ENCODE data around the gene NDUFAF3.

- TF ChIP-seq MAX (IDR thresholded peaks at IDR 0.05; ENCODE audit: insufficient read depth, insufficient read length) (no peak), EZH2 (IDR thresholded peaks at IDR 0.05; ENCODE audit: borderline replicate concordance, low read depth, low read length, severe bottlenecking) (no peak), CTCF (IDR thresholded peaks at IDR 0.05; ENCODE audit: extremely low read depth in 1 of 2, insufficient read depth in 1 of 2, low read depth in 1 of 2, low read length in 2 of 2) (no peak), POLR2AphosphoS5 (IDR thresholded peaks at IDR 0.05; ENCODE audit: insufficient read depth, low read depth, low read length) (no peak), POLR2A (IDR thresholded peaks at IDR 0.05; ENCODE audit: low read depth, low read length) (no peak), GATA2 (IDR thresholded peaks at IDR 0.05; ENCODE audit: insufficient read depth, insufficient read length, low read depth, low read length) (no peak), MYC (IDR thresholded peaks at IDR 0.05; ENCODE audit: low read depth, low read length) (no peak), FOS (IDR thresholded peaks at IDR 0.05; ENCODE audit: borderline replicate concordance, insufficient read depth, low read length) (no peak), JUN (IDR thresholded peaks at IDR 0.05; ENCODE audit: borderline replicate concordance, insufficient read depth, insufficient read length, low read depth) (no peak)
These were observed 24.8 kb upstream of the NDUFAF3 start for GRCh38 chr3:48997102-48997635.
